Measurements from ENCODE around the gene SMIM11. TPM values are rescaled to one million over a fixed set of nuclear protein-coding genes. Genes with fewer than 3 reads are reported as not detected.
"Not testable (repeated sequence)": the region's sequence is repeated elsewhere in the genome, so short reads cannot be mapped to it uniquely, and the experiment has no call there.

The SMIM11 gene
- total RNA-seq, 2 donors from 2014 or later: 0.41 to 6.7 TPM

GRCh38 chr21:34404742-34405141 lies 29.4 kb downstream of the SMIM11 start:
- H3K27ac ChIP-seq; H3K36me3 ChIP-seq; DNase-seq (ENCODE audit: low spot score); H3K9me3 ChIP-seq; H3K27me3 ChIP-seq (replicated peaks; ENCODE audit: insufficient read depth); ATAC-seq (ENCODE audit: insufficient number of reproducible peaks, low FRiP score, low read depth); H3K4me1 ChIP-seq (ENCODE audit: control insufficient read depth in 1 of 2, low read depth in 2 of 2); H3K4me3 ChIP-seq: not testable (repeated sequence)

GRCh38 chr21:34405686-34406085 lies 30.4 kb downstream of the SMIM11 start:
- H3K36me3 ChIP-seq; H3K4me3 ChIP-seq; H3K4me1 ChIP-seq (ENCODE audit: control insufficient read depth in 1 of 2, low read depth in 2 of 2); H3K27ac ChIP-seq; H3K9me3 ChIP-seq; H3K27me3 ChIP-seq (replicated peaks; ENCODE audit: insufficient read depth); ATAC-seq (ENCODE audit: insufficient number of reproducible peaks, low FRiP score, low read depth); DNase-seq (ENCODE audit: low spot score): not testable (repeated sequence)

DNA sequence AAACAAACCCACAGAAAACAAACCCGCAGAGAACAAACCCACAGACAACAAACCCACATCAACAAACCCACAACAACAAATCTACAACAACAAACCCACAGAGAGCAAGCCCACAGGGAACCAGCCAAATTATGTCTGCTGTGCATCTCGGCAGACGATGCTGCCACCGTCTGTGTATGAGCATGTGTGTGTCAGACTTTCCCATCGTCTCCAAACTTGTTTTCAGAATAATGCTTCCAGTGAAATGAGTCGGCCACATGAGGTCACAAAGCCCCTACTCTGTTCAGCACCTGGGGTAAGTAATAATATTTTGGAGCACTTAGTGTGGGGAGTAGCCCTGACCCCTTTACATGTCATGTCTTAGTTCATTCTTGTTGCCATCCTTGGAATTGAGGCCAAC lies 30.8 kb downstream of the SMIM11 start:
- H3K27ac ChIP-seq; H3K9me3 ChIP-seq; DNase-seq (ENCODE audit: low spot score); H3K4me3 ChIP-seq; H3K27me3 ChIP-seq (replicated peaks; ENCODE audit: insufficient read depth); H3K4me1 ChIP-seq (ENCODE audit: control insufficient read depth in 1 of 2, low read depth in 2 of 2); H3K36me3 ChIP-seq; ATAC-seq (ENCODE audit: insufficient number of reproducible peaks, low FRiP score, low read depth): not testable (repeated sequence)

DNA sequence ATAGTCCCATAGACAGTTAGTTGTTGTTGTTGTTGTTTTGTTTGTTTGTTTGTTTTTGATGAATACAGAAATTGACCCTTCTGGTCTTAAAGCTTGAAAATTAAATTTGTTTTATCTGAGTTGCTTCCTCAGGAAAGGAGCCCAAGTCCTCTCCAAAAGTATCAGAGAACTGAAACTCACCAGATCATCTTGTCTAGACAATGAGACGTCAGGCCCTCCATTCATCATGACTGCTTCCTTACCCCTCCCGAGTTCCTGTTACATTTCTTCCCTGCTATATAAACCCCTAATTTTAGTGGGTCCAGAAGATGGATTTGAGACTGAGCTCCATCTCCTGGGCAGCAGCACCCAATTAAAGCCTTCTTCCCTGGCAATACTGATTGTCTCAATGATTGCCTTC lies 31.4 kb downstream of the SMIM11 start:
- ATAC-seq (ENCODE audit: insufficient number of reproducible peaks, low FRiP score, low read depth); H3K27me3 ChIP-seq (replicated peaks; ENCODE audit: insufficient read depth); DNase-seq (ENCODE audit: low spot score); H3K9me3 ChIP-seq; H3K4me3 ChIP-seq; H3K36me3 ChIP-seq; H3K27ac ChIP-seq; H3K4me1 ChIP-seq (ENCODE audit: control insufficient read depth in 1 of 2, low read depth in 2 of 2): not testable (repeated sequence)

DNA sequence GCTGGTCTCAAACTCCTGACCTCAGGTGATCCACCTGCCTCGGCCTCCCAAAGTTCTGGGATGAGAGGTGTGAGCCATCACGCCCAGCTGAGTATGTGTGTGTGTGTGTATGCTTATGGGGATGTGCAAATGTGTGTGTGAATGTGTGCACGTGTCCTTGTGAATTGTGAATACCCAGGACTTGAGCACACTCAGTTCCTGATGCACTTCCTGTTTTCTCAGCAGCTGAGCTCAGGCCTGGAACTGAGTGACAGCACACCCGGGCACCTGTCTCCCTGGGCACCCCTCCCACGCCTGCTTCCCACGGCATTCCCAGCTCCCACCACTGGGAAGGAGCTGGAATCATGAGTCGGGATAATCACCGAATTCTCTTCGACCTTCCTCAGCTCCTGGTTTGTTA lies 32.0 kb downstream of the SMIM11 start:
- not testable (repeated sequence) for ATAC-seq (ENCODE audit: insufficient number of reproducible peaks, low FRiP score, low read depth); H3K9me3 ChIP-seq; H3K27me3 ChIP-seq (replicated peaks; ENCODE audit: insufficient read depth); DNase-seq (ENCODE audit: low spot score); H3K4me3 ChIP-seq; H3K4me1 ChIP-seq (ENCODE audit: control insufficient read depth in 1 of 2, low read depth in 2 of 2); H3K27ac ChIP-seq; H3K36me3 ChIP-seq

GRCh38 chr21:34417448-34418077 lies 42.3 kb downstream of the SMIM11 start:
- ATAC-seq (ENCODE audit: insufficient number of reproducible peaks, low FRiP score, low read depth); H3K4me3 ChIP-seq; H3K27ac ChIP-seq; H3K27me3 ChIP-seq (replicated peaks; ENCODE audit: insufficient read depth); H3K9me3 ChIP-seq; H3K4me1 ChIP-seq (ENCODE audit: control insufficient read depth in 1 of 2, low read depth in 2 of 2); H3K36me3 ChIP-seq; DNase-seq (ENCODE audit: low spot score): not testable (repeated sequence)

GRCh38 chr21:34423805-34424204 lies 48.5 kb downstream of the SMIM11 start, which contains the start of gene SMIM34:
Gene SMIM34, minus strand, starts transcription at chr21:34423951. Its CDS starts 112 bp downstream, at chr21:34423839.
- not testable (repeated sequence) for DNase-seq (ENCODE audit: low spot score); H3K4me3 ChIP-seq; ATAC-seq (ENCODE audit: insufficient number of reproducible peaks, low FRiP score, low read depth); H3K27me3 ChIP-seq (replicated peaks; ENCODE audit: insufficient read depth); H3K4me1 ChIP-seq (ENCODE audit: control insufficient read depth in 1 of 2, low read depth in 2 of 2); H3K9me3 ChIP-seq; H3K36me3 ChIP-seq; H3K27ac ChIP-seq

DNA sequence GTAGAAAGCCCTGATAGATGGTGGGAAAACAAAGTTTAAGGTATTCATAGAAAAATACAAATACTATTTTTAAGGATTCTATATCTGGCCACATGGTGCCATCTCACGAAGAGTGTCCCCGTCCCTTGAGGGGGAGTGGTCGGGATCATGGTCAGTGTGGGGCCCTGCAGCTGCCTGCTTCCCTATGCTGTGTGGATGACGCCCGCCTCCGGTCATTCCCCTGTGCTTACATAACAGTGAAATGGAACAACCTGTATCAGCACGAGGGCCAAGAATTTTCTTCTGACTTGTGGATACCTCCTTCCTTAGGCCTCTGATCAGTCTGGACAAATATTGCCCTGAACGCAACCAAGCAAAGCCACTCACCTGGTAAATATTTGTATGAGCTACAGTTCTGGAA lies 52.0 kb downstream of the SMIM11 start:
- H3K9me3 ChIP-seq; DNase-seq (ENCODE audit: low spot score); H3K27ac ChIP-seq; ATAC-seq (ENCODE audit: insufficient number of reproducible peaks, low FRiP score, low read depth); H3K36me3 ChIP-seq; H3K27me3 ChIP-seq (replicated peaks; ENCODE audit: insufficient read depth); H3K4me1 ChIP-seq (ENCODE audit: control insufficient read depth in 1 of 2, low read depth in 2 of 2); H3K4me3 ChIP-seq: not testable (repeated sequence)

DNA sequence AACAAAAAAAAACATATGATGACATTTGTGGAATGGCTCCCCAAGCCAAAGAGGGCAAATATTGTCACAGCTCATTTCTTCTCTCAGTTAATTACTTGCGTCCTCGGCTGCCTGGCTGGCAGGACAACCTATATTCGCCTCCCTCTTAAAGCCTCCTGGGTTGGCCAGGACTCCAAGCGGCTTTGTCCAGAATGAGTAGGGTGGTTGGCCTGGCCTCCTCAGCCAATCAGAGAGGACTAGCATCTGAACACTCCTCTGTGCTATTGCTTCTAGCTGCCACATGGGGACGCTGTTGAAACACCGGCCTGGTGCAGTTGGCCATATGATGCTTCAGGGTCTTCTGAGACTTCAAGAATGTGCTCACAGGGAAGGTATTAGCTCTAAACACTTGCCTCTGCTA lies 53.1 kb downstream of the SMIM11 start:
- not testable (repeated sequence) for H3K27ac ChIP-seq; H3K27me3 ChIP-seq (replicated peaks; ENCODE audit: insufficient read depth); ATAC-seq (ENCODE audit: insufficient number of reproducible peaks, low FRiP score, low read depth); H3K4me1 ChIP-seq (ENCODE audit: control insufficient read depth in 1 of 2, low read depth in 2 of 2); H3K36me3 ChIP-seq; H3K9me3 ChIP-seq; DNase-seq (ENCODE audit: low spot score); H3K4me3 ChIP-seq

DNA sequence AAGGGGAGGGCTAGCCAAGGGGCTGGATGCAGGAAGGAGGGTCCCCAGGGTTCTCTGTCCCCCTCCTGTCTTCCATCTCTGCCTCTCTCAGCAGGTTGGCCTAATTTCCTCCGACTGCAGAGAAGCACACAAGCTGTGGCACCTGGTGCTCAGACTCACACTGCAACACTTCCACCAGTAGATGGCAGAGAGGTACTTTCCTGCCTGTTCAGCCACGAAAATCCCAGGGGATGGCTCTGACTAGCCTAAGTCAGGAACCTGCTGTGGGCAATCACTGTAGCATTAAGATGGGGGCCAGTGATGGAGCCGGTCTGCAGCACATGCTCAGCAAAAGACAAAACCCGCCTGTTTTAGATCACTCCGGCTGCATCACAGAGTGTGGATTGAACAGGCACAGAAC lies 54.4 kb downstream of the SMIM11 start:
- not testable (repeated sequence) for H3K36me3 ChIP-seq; H3K4me1 ChIP-seq (ENCODE audit: control insufficient read depth in 1 of 2, low read depth in 2 of 2); H3K9me3 ChIP-seq; H3K27me3 ChIP-seq (replicated peaks; ENCODE audit: insufficient read depth); DNase-seq (ENCODE audit: low spot score); H3K4me3 ChIP-seq; H3K27ac ChIP-seq; ATAC-seq (ENCODE audit: insufficient number of reproducible peaks, low FRiP score, low read depth)

Other genes starting within 250 kb of the SMIM11 start
- not detected for gene KCNE2, start 11.5 kb upstream of the SMIM11 start, total RNA-seq
- not detected for gene SMIM34, start 48.4 kb downstream of the SMIM11 start, total RNA-seq
- gene KCNE1, start 136.7 kb downstream of the SMIM11 start, total RNA-seq: 10 to 100 TPM; 10.8 TPM
- gene RCAN1, start 239.6 kb downstream of the SMIM11 start, total RNA-seq: 10 to 100 TPM; 39.3 to 45.2 TPM